SH-SY5Y (cell line): ENCODE results near the gene ASB2.

Source experiments
- GATA2 ChIP-seq: IDR thresholded peaks from 2 replicates; pipeline ENCODE4 v1.6.1; 2011; ENCODE audit warnings: mild to moderate bottlenecking, low read depth, low read length
- GATA3 ChIP-seq: IDR thresholded peaks from 2 replicates; pipeline ENCODE4 v1.6.1; 2011; ENCODE audit warnings: low read depth, mild to moderate bottlenecking, low read length, moderate library complexity

- TF ChIP-seq GATA2, result no peak
- no peak for TF ChIP-seq GATA3
Observed at GRCh38 chr14:94020267-94020666, 43.9 kb upstream of the ASB2 start.
